GM18511 (cell line): ENCODE data around the gene POLN.
A peak's percentile ranks its signal among the peaks of the same experiment; 100 is the strongest.

Source experiments
- ATAC-seq: cut with Tn5 transposase; IDR thresholded peaks from one replicate; pipeline ENCODE4 v1.9.1; 2021; ENCODE audit warnings: mild to moderate bottlenecking, moderate library complexity; ENCODE audit not compliant: unreplicated experiment

The POLN gene

GRCh38 chr4:2264481-2265041 lies 22.6 kb upstream of the POLN start:
- ATAC-seq, result no peak

GRCh38 chr4:2263926-2264321 lies 22.0 kb upstream of the POLN start:
- no peak for ATAC-seq

GRCh38 chr4:2262944-2263250 lies 21.0 kb upstream of the POLN start:
- ATAC-seq, result no peak

GRCh38 chr4:2262145-2262943 lies 20.4 kb upstream of the POLN start:
- ATAC-seq, result peak; percentile 95

- ATAC-seq, result peak; percentile 2
These were observed 19.9 kb upstream of the POLN start, which contains the start of gene MXD4 for GRCh38 chr4:2261853-2262144. Gene MXD4 (minus strand): TSS chr4:2262109. CDS start chr4:2261980, 129 bp downstream.

- peak; percentile 29 for ATAC-seq
These were observed 19.4 kb upstream of the POLN start for GRCh38 chr4:2261110-2261852.

GRCh38 chr4:2260344-2261109 lies 18.6 kb upstream of the POLN start:
- no peak for ATAC-seq

GRCh38 chr4:2259541-2260343 lies 17.8 kb upstream of the POLN start:
- no peak for ATAC-seq

GRCh38 chr4:2259036-2259540 lies 17.2 kb upstream of the POLN start:
- ATAC-seq, result no peak

GRCh38 chr4:2258091-2259035 lies 16.4 kb upstream of the POLN start:
- ATAC-seq, result no peak

- no peak for ATAC-seq
These were observed 15.6 kb upstream of the POLN start for GRCh38 chr4:2257361-2258081.

GRCh38 chr4:2256781-2257191 lies 14.9 kb upstream of the POLN start:
- ATAC-seq, result no peak

- ATAC-seq, result no peak
These were observed 14.3 kb upstream of the POLN start for GRCh38 chr4:2256156-2256731.

- ATAC-seq, result no peak
These were observed 13.7 kb upstream of the POLN start for GRCh38 chr4:2255501-2256155.

- ATAC-seq, result no peak
These were observed 13.0 kb upstream of the POLN start for GRCh38 chr4:2254665-2255500.

- no peak for ATAC-seq
These were observed 11.5 kb upstream of the POLN start for GRCh38 chr4:2253160-2254084.
